Measurements from ENCODE around the gene THEM4. TPM values are rescaled to one million over a fixed set of nuclear protein-coding genes. Genes with fewer than 3 reads are reported as not detected.

The THEM4 gene
- total and polyA plus RNA-seq, 2 of the 8 experiments (the other 6 are each of a cell fraction or from before 2014, with no cell fraction given): 9.9 to 11.2 TPM

- Histone ChIP-seq H3K4me1 (replicated peaks in 1 of 4; ENCODE audit: control insufficient read depth in 3 of 4, insufficient read depth in 4 of 4, low read length in 3 of 4) (peaks cover 4 to 17% (median 9%) of the 10 kb centered on the region in 4 experiments), H2BK5ac (ENCODE audit: low read depth, low read length) (peak overlapping the region; percentile 78; the same call in 1 of the 2 replicates), H2AFZ (ENCODE audit: low read length) (0 out of 2 replicates have a peak overlapping the region, but pooled peaks have one; percentile 36), H2BK120ac (replicated peaks; ENCODE audit: low read depth, low read length) (no peak overlapping the region), H3K4me3 (ENCODE audit: extremely low read depth in 1 of 4, insufficient read depth in 2 of 4, low read depth in 3 of 4, low read length in 4 of 4) (peak overlapping the region; percentile 43 to 69 (median 54)), H4K5ac (ENCODE audit: insufficient read length, low read depth, low read length) (no peak overlapping the region), H3K18ac (ENCODE audit: extremely low read depth, low read length) (no peak overlapping the region), H4K91ac (replicated peaks; ENCODE audit: insufficient read length, low read length) (no peak overlapping the region), H3K23me2 (ENCODE audit: low read depth, low read length) (peaks cover 23% of the 10 kb centered on the region), H3K27ac (ENCODE audit: low read depth, low read length) (0 out of 2 replicates have a peak overlapping the region, but pooled peaks have one; percentile 85), H4K20me1 (replicated peaks in 1 of 2; ENCODE audit: control insufficient read depth in 1 of 2, insufficient read depth in 2 of 2, low read length in 2 of 2) (no peaks in the 10 kb centered on the region), H3K27me3 (replicated peaks in 1 of 4; ENCODE audit: control insufficient read depth in 3 of 4, extremely low read depth in 1 of 4, insufficient read depth in 3 of 4, low read length in 3 of 4) (peaks cover 10 to 24% (median 21%) of the 10 kb centered on the region in 4 experiments), H3K79me1 (ENCODE audit: low read depth, low read length) (no peaks in the 10 kb centered on the region), H2BK20ac (ENCODE audit: low read length) (no peak overlapping the region), H2AK5ac (ENCODE audit: low read depth, low read length) (no peak overlapping the region), H3K9me3 (ENCODE audit: insufficient read depth in 2 of 2, low read depth in 1 of 2, low read length in 1 of 2) (no peaks in the 10 kb centered on the region), H3K36me3 (ENCODE audit: control insufficient read depth in 2 of 4, insufficient read depth in 4 of 4, low read length in 3 of 4) (no peaks in the 10 kb centered on the region), H3K23ac (ENCODE audit: insufficient read length) (no peak overlapping the region), H4K8ac (ENCODE audit: extremely low read depth, insufficient read depth, low read length) (peak overlapping the region; percentile 94), H3K14ac (ENCODE audit: insufficient read length) (no peak overlapping the region), H3K56ac (replicated peaks; ENCODE audit: insufficient read length, low read depth, low read length) (no peak overlapping the region), H3K79me2 (ENCODE audit: control insufficient read depth in 1 of 2, insufficient read depth in 2 of 2, low read length in 2 of 2) (no peaks in the 10 kb centered on the region), H2BK15ac (ENCODE audit: low read length) (peak overlapping the region; percentile 76), H3K4me2 (ENCODE audit: insufficient read depth in 1 of 2, low read depth in 2 of 2, low read length in 2 of 2) (peak overlapping the region; percentile 77 to 93), H3K9ac (replicated peaks in 1 of 4; ENCODE audit: extremely low read depth in 1 of 4, low read depth in 3 of 4, low read length in 3 of 4) (peak overlapping the region in 3 of 4 experiments; percentile 85 to 90 (median 88); a peak in 4 of 7 replicates), H2BK12ac (ENCODE audit: low read depth, low read length) (peak overlapping the region; percentile 96; the same call in 1 of the 2 replicates), H3K4ac (replicated peaks; ENCODE audit: insufficient read length, low read depth, low read length) (peak overlapping the region; percentile 3)
- ChIA-PET CTCF (ENCODE audit: partially characterized antibody) (interaction anchor here (0.8 to 2.2 kb wide), 7 partner anchors 14 to 161 kb away, joined by 3 to 6 read pairs (median 5); no protein-coding TSS in a partner anchor), POLR2A (ENCODE audit: partially characterized antibody) (interaction anchor here (1.1 to 5.0 kb wide), 18 partner anchors 8 to 131 kb away, joined by 3 to 20 read pairs (median 6); partner anchors contain the start of genes MRPL9, THEM4 and THEM5)
- FAIRE-seq (no peak), DNase-seq (ENCODE audit: low read depth in 1 of 2, low spot score in 2 of 2) (no peak)
- TF ChIP-seq RAD21 (IDR thresholded peaks at IDR 0.05 in 1 of 2, conservative IDR thresholded peaks at IDR 0.05 in 1 of 2; ENCODE audit: low read depth in 2 of 2, low read length in 2 of 2) (no peak), NRF1 (IDR thresholded peaks at IDR 0.05; ENCODE audit: low read depth, low read length) (no peak), CHD1 (IDR thresholded peaks at IDR 0.05; ENCODE audit: low read depth, low read length) (no peak), MAX (IDR thresholded peaks at IDR 0.05) (no peak), PHF8 (conservative IDR thresholded peaks at IDR 0.05; ENCODE audit: low read depth, low read length) (no peak), TBP (IDR thresholded peaks at IDR 0.05; ENCODE audit: low read depth, low read length) (no peak), TAF1 (IDR thresholded peaks at IDR 0.05; ENCODE audit: low read depth, low read length) (no peak)
Measured at GRCh38 chr1:151840421-151840820, 68.9 kb downstream of the THEM4 start.
